Measurements from ENCODE around the gene TRIM46.

Gene TRIM46, protein sequence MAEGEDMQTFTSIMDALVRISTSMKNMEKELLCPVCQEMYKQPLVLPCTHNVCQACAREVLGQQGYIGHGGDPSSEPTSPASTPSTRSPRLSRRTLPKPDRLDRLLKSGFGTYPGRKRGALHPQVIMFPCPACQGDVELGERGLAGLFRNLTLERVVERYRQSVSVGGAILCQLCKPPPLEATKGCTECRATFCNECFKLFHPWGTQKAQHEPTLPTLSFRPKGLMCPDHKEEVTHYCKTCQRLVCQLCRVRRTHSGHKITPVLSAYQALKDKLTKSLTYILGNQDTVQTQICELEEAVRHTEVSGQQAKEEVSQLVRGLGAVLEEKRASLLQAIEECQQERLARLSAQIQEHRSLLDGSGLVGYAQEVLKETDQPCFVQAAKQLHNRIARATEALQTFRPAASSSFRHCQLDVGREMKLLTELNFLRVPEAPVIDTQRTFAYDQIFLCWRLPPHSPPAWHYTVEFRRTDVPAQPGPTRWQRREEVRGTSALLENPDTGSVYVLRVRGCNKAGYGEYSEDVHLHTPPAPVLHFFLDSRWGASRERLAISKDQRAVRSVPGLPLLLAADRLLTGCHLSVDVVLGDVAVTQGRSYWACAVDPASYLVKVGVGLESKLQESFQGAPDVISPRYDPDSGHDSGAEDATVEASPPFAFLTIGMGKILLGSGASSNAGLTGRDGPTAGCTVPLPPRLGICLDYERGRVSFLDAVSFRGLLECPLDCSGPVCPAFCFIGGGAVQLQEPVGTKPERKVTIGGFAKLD

DNA sequence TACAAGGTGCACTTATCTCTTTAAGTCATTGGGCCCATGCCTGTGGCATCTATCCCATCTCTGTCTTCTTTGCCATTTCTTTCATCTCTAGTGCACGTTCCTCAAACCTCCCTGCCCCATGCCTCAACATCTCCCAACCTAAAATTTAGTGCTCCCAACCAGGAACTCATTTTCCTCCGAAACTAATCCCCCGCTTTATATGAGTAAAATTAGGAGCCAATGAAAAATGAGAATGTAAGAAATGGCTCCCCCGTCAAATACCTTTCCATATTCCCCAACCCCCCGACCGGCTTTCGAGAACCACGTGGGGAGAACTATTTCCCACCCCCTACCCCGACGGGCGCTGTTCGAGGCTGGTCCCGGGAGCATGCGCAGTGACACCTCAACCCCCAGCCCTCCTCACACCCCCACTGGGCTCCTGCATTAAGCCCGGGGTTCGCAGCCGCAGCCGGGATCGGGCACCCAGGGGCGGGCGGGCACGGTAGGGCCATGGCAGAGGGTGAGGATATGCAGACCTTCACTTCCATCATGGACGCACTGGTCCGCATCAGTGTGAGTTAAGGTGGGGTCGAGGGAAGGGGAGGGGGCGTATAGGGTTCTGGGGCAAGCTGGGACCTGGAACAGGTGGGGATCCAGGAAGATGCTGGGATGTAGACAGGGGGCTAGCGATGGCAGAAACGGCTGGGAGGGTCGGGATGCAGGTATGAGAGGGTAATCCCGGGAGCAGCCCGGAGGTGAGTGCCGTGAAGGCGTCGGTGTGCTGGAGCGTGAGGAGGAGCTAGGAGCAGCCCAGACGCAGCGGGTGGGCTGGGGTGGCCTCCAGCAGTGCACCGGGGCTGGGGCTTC, at the start of gene TRIM46:
Gene TRIM46, plus strand, starts transcription at position 372 of the 846 bp plus-strand sequence. Its CDS starts 118 bp downstream, at position 490.
- DNase-seq = peak; percentile 44

DNA sequence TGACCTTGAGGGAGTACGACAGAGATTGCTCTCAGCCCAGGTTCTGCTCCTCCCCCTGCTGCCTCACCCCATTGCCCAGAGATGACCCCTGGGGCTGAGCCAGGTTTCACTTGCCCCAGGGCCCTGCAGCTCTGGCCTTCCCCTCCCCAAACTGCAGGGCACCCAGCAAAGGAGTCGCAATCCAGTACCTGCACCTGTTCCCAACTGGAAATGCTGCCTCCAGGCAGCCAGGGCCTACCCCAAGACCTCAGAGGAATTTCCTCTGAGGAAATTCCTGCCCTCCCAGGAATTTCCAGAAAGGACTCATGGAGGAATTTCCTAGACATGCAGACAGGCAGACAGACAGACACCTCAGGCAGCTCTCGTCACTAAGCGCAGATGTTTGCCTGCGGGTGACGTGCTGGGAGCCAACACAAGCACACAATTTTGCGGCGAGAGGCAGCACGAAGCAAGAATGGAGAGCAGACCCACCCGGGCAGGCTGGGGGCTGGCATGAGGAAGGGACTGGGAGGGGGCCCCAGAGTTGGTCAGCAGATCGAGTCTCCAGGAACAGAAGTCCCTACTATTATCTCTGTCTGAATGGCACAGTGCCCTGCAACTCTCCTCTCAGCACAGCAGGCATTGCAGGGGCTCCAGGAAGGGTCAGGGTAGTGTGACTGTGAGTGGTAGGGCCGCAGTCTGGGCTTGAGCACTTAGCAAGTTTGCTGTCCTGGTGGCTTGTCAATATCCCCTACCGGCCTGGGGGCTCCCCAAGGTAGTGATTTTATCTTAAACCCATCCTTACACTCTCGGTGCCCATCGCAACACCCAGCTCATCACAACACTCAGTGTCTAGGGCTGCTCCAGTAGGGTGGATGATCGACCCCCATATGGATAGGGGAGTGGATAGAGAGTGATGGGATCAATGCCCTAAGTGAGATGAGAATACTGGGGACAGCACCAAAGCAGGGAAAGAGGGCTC, 48.9 kb upstream of the TRIM46 start:
- no peak for DNase-seq

DNA sequence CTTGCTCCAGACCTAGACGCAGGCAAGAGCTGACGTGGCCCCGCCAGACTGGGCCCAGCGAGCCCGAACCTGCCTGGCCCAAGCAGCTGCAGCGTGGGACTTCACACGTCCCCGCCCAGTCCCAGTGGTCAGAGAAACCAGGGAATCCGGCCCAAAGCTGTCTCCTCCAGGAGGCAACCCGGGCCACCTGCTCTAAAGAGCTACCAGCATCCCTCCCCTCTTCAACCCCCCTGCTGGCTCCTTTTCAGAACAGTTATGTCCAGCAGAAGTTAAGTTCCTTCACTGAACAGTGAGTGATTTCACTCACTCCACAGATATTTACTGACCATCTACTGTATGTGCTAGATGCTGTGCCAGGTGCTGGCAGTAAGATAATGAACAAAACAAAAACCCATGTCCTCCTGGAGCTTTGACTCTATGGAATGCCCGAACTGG, 48.1 kb upstream of the TRIM46 start:
- no peak for DNase-seq

DNA sequence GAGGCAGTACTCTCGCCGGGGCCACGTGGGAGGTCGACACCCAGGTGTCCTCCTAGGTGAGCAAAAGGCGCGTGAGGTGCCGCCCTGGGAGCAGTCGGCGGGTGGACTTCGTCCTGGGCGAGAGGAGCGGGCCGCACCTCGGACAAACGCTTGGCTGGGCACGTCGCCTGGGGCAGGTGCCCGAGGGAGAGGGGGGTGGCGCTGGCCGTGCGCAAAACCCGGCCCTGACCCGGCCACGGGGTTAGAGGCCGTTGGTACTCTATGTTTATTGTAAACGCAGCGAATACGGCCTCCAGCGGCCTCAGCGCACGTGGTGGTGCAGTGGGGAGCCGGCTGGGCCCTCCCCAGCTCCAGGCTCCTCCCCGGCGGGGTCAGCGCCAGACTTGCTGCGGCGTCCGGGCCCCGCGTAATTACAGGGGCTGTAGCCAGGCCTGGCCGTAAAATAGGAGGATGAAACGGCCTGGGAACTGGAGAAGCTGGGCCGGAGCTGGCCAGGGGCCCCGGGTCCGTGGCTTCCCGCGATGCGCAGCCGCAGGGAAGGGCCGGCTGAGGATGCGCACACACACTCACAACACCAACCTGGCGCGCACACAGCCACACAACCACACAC, 47.6 kb upstream of the TRIM46 start:
- DNase-seq = no peak

DNA sequence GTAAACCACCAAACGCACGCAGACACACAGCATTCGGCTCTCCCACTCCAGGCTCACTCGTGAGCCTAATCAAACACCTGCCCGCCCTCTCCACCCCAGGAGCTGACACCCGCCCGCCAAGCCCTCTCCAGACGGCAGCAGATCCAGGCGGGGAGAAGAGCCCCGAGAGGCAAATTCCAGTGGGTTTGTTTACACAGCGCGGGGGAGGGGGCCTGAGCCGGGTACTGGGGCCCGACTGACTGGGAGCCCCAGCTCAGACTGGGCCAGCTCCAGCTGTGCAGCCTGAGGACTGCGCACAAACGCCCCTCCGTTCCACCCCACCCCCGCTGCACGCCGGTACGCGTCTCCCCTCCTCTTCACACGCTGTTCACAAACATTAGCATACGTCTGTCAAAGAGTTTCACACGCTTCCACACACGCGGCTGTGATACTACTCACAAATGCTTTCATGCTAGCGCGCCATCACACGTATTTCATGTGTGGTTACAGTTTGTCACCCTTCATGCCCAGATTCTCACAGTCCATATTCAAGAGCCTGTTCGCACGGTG, 47.0 kb upstream of the TRIM46 start:
- no peak for DNase-seq

DNA sequence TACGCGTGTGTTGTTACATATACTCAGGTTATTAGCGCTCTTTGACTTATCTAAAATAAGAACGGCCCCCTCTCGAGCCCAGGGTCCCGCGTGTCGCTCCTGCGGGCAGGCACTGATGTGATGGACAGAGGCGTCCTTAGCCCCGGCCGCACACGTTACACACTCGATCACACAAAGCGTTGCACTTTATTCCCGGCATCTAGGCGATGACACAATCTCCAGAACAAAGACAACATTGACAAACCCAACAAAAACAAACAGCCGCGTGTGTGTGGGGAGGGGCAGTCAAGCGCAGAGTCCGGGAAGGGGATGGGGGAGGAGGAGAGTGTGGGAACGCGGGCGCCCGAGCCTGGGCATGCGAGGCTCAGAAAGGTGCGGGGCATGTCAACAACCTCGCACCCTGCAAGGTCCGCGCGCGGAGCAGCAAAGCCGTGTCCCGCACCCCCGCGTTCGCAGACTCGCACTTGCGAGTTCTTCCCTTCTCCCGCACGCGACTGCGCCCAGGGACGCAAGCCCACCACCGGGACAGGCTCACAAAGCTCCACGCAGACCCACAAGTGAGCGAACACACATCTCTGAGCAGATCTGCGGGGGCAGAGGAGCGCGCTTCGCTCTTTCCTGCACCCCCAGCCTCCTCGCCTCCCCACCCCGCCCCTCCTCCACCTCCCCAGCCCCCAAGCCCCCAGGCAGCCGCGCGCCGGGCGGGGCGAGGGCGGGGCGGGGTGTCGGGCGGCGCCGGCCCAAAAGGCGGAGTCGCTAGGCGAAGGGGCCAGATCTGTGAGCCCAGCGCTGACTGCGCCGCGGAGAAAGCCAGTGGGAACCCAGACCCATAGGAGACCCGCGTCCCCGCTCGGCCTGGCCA, 46.3 kb upstream of the TRIM46 start, which contains the start of gene EFNA1:
Gene EFNA1, plus strand, starts transcription at position 772 of the 862 bp plus-strand sequence. CDS start 102 bp downstream, outside the sequence.
- DNase-seq = no peak

DNA sequence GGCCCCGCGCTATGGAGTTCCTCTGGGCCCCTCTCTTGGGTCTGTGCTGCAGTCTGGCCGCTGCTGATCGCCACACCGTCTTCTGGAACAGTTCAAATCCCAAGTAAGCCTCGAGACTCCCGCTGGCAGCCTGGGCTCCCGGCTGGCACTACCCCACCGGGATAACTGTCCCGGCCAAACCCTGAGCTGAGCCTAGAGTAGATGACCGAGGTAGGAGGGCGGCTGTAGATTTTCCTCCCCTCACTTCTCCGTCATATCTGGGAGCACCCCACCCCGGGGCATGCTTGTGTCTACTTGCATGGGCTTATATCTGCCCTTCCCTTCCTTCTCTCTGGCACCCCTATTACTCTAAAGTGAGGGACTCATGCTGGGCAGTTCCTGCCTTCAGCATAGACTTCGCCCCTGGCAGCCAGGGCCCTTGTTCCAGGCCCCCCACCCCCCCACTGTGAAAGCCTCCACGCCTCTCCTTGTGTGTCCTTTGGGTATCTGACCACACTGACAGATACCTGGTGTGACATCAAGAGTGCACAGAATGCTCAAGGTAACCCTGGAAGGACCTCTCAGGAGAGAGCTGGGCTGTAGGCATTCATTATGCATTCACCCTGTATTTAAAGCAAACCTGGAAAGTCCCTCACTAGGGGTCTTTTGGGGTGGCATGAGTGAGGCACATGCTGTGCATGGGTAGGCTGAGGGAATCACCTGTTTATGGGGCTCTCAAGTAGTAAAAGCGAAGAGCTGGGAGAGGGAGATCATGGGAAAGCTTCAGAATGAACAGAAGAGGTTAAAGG, 45.5 kb upstream of the TRIM46 start:
- no peak for DNase-seq

DNA sequence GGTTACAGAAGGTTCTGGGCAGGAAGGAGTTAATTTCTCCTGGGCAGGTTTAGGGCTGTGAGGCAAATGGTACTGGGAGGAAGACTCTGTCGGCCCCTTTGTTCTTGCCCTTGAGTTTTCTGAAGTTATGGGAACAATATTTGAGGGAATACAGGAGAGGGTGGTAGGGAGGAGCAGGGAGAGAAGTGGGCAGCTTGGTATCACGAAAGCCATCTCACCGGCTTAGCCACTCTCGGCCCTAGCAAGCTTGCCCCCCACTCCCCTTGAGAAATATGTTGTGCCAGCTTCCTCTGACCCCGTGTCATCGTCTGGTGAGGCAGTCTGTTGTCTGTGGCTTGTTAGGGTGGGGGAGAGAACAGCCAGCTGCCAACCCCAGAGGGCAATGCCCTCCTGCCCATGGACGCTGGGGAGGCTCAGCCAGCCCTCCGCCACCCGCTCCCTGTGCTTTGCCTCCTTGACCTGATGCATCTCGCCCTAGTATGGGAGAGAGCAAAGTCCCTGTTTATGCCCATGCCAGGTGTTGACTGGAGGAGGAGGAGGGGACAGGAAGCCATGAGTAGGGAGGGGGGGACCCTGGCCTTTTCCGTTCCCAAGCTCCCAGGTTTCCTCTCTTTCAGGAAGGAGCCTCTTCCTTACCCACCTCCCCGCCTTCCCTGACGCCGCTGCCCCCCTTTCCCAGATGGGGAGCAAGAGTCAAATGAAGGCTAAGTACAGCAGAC, 44.7 kb upstream of the TRIM46 start:
- no peak for DNase-seq

DNA sequence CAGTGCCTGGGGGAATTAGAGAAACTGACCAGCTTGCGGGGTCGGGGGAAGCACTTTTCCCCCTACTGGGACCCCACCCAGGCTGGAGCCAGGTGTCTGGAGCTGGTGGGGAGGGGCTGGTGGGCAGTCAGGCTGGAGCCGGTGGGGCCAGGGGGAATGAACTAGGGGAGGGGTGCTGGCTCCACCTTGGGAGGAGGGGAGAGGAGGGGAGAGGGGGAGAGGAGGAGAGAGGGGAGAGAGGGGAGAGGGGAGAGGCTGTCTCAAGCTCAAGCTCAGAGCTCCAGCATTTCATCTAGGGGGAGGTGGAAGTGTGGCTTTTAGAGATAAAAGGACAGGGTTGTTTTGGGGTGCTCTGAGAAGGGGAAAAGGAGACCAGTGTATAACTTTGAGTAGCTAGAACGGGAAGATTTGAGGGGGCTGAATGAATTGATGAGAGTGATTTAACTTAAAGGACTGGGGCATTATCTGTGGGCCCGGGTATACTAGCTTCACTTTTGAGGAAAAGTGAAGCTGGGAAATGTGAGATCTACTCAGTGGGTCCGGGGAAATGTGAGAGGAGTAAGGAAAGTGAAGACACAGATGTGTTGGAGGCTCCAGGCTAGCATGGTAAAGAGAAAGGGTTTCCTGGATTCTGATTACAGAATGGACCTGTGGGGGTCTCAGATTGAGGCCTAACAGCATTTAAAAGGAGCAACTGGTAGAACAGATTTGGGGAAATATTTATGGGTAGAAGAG, 43.2 kb upstream of the TRIM46 start:
- no peak for DNase-seq

DNA sequence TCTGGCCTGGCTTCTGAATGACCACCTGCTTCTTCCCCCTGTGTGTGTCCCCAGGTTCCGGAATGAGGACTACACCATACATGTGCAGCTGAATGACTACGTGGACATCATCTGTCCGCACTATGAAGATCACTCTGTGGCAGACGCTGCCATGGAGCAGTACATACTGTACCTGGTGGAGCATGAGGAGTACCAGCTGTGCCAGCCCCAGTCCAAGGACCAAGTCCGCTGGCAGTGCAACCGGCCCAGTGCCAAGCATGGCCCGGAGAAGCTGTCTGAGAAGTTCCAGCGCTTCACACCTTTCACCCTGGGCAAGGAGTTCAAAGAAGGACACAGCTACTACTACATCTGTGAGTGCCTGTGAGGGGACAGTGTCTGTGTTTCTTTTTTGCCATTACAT, 42.4 kb upstream of the TRIM46 start:
- no peak for DNase-seq

DNA sequence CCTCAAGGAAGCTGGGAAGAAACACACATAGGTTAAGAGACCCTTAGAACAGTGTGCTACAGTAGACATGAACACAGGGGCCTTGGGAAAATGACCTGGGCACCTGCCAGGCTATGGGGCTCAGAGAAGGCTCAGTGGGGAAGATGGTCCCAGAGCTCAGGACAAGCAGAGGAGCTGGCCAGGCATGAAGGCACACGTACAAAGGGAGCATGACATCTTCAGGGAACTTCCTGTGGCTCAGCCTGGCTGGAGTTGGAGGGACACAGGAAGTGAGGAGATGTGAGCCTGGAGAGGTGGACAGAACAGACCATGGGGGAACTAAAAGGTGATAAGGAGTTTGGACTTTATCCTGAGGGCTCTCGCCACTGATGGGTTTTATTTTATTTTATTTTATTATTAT, 41.8 kb upstream of the TRIM46 start:
- no peak for DNase-seq

DNA sequence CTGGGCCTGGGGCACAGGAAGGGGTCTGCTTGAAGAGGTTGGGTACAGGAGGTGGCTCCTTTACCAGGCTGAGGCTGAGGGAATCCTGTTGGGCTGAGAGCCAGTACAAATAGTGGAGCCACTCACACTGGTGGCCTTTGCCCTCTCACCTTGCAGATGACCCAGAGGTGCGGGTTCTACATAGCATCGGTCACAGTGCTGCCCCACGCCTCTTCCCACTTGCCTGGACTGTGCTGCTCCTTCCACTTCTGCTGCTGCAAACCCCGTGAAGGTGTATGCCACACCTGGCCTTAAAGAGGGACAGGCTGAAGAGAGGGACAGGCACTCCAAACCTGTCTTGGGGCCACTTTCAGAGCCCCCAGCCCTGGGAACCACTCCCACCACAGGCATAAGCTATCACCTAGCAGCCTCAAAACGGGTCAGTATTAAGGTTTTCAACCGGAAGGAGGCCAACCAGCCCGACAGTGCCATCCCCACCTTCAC, 39.8 kb upstream of the TRIM46 start:
- DNase-seq = no peak

DNA sequence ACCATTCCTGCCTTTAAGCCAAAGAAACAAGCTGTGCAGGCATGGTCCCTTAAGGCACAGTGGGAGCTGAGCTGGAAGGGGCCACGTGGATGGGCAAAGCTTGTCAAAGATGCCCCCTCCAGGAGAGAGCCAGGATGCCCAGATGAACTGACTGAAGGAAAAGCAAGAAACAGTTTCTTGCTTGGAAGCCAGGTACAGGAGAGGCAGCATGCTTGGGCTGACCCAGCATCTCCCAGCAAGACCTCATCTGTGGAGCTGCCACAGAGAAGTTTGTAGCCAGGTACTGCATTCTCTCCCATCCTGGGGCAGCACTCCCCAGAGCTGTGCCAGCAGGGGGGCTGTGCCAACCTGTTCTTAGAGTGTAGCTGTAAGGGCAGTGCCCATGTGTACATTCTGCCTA, 39.3 kb upstream of the TRIM46 start:
- no peak for DNase-seq

DNA sequence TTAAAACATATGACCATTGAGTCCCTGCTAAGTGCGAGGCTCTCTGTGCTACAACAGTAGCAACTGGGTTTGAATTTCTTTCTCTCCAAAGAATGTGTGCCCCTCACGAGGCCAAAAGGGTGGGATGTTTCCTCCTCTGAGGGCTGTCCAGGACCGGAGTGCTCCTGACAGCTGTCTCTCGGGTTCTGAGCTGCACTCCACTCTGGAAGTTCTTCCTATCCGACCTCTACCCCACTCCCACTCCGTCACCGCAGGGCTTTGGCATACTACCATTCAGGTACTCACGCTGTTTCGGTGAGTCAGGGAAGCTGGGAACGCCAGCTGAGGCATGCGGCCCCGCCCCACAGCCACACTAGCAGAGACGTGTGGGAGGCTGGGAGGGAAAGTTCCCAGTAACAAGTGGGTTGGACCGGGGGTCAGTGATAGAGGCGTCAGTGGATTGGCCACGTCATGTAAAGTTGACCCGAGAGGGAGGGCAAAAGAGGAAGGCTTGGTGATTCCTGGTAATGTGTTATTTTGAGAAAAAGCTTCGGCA, 38.7 kb upstream of the TRIM46 start:
- DNase-seq = peak; percentile 45

DNA sequence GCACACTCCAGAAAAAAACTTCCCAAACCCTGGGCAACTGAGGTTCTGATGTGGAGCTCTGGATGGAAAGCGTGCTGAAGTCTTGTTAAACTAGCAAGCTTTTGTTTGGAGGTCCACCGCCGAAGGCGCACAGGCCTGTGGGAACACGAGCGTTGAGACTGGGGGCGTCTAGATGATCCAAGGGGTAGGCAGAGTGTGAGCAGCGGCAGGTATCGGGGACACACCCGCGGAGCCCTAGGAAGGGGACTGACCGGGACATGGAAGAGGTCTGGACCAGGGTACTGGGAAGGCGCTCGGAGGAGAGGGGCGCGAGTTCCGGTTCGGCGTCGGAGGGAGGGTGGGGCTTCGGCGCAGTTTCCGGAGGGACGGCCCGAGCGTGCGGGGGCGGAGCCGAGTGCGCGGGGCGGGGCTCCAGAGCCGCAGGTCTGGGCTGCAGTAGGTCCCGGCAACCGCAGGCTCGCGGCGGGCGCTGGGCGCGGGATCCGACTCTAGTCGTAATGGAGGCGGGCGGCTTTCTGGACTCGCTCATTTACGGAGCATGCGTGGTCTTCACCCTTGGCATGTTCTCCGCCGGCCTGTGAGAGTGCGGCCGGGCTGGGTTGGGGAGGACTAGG, 38.1 kb upstream of the TRIM46 start, which contains the start of gene SLC50A1:
Gene SLC50A1, plus strand, starts transcription at position 438 of the 614 bp plus-strand sequence. Its CDS starts 60 bp downstream, at position 498.
- DNase-seq = peak; percentile 94

DNA sequence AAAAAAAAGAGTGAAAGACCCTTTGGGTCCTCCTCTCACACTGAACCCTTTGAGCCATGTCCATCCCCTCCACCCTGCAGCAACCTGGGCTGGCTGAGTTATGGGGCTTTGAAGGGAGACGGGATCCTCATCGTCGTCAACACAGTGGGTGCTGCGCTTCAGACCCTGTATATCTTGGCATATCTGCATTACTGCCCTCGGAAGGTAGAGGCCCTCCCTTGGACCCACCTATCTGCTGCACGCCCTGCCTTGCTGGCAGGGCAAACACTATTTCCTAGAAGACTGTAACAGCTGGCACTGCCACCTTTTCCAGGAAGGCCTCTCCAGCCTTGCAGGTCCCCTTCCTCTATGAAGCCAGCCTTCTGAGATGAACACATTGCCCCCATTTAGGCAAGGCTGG, 36.9 kb upstream of the TRIM46 start:
- DNase-seq = no peak

All from NCI-H2107 (cell line).